NCI-H2107 treated with DMSO at 0.1 percent for 48 hours (cell line): ENCODE data around the gene CD28.
"Not testable (repeated sequence)": the region's sequence is repeated elsewhere in the genome, so short reads cannot be mapped to it uniquely, and the experiment has no call there.

ENCODE experiments used
- DNase-seq: peaks from one replicate; lab custom pipeline; 2025; ENCODE audit not compliant: unreplicated experiment; lab: John Stamatoyannopoulos, UW

The CD28 gene

GRCh38 chr2:203743441-203743981 lies 37.1 kb downstream of the CD28 start:
- no peak for DNase-seq

- DNase-seq: no peak
Measured at GRCh38 chr2:203744091-203744490, 37.7 kb downstream of the CD28 start.

GRCh38 chr2:203745267-203745666 lies 38.8 kb downstream of the CD28 start:
- DNase-seq: no peak

GRCh38 chr2:203748331-203749126 lies 42.1 kb downstream of the CD28 start:
- no peak for DNase-seq

- no peak for DNase-seq
Measured at GRCh38 chr2:203750346-203751068, 44.1 kb downstream of the CD28 start.

GRCh38 chr2:203751685-203752271 lies 45.3 kb downstream of the CD28 start:
- no peak for DNase-seq

GRCh38 chr2:203756161-203756560 lies 49.7 kb downstream of the CD28 start:
- no peak for DNase-seq

- no peak for DNase-seq
Measured at GRCh38 chr2:203758841-203759689, 52.6 kb downstream of the CD28 start.

- DNase-seq: no peak
Measured at GRCh38 chr2:203759690-203760365, 53.4 kb downstream of the CD28 start.

- no peak for DNase-seq
Measured at GRCh38 chr2:203761121-203761520, 54.7 kb downstream of the CD28 start.

GRCh38 chr2:203763241-203763937 lies 57.0 kb downstream of the CD28 start:
- DNase-seq: no peak

GRCh38 chr2:203763938-203764664 lies 57.7 kb downstream of the CD28 start:
- no peak for DNase-seq

GRCh38 chr2:203772456-203773165 lies 66.2 kb downstream of the CD28 start:
- no peak for DNase-seq

- DNase-seq: no peak
Measured at GRCh38 chr2:203774760-203775159, 68.3 kb downstream of the CD28 start.

- no peak for DNase-seq
Measured at GRCh38 chr2:203775684-203776083, 69.2 kb downstream of the CD28 start.

- no peak for DNase-seq
Measured at GRCh38 chr2:203777030-203777429, 70.6 kb downstream of the CD28 start.

GRCh38 chr2:203779477-203780073 lies 73.1 kb downstream of the CD28 start:
- DNase-seq: not testable (repeated sequence)

GRCh38 chr2:203780231-203780630 lies 73.8 kb downstream of the CD28 start:
- no peak for DNase-seq
